Activated CD8-positive, alpha-beta T cell treated with anti-CD3 and anti-CD28 coated beads for 36 hours (primary cell): ENCODE results near the gene PRKG1. TPM values are rescaled to one million over a fixed set of nuclear protein-coding genes. Genes with fewer than 3 reads are reported as not detected.

Source experiments
- ATAC-seq: fragments of 200-7000 bp; cut with Tn5 transposase; one replicate; pipeline ENCODE4 v1.10.0; 2021; ENCODE audit warnings: mild to moderate bottlenecking, moderate library complexity
- CTCF ChIA-PET: fragments of 350-600 bp; sonication (Branson Sonifier 250); formaldehyde crosslinking; loops from one replicate; lab custom pipeline; 2021; ENCODE audit warnings: antibody characterized with exemption; lab: Charles Lee
- POLR2A ChIA-PET: fragments of 350-600 bp; sonication (Branson Sonifier 250); formaldehyde crosslinking; loops from one replicate; lab custom pipeline; 2021; ENCODE audit warnings: antibody characterized with exemption; lab: Charles Lee
- DNase-seq: peaks from one replicate; pipeline ENCODE4 v3.0.0-alpha.2; 2020
- H3K27ac Mint-ChIP-seq: one replicate; pipeline ENCODE4 v1.8.0; 2021; ENCODE audit warnings: mild to moderate bottlenecking, mixed read lengths
- H3K27me3 Mint-ChIP-seq: one replicate; pipeline ENCODE4 v1.8.0; 2021; ENCODE audit warnings: mixed read lengths
- H3K36me3 Mint-ChIP-seq: one replicate; pipeline ENCODE4 v1.8.0; 2021; ENCODE audit warnings: low read depth, mixed read lengths
- H3K4me1 Mint-ChIP-seq: one replicate; pipeline ENCODE4 v1.8.0; 2021; ENCODE audit warnings: low read depth, mixed read lengths
- H3K4me3 Mint-ChIP-seq: one replicate; pipeline ENCODE4 v1.8.0; 2021; ENCODE audit warnings: mild to moderate bottlenecking, moderate library complexity, mixed read lengths
- H3K9me3 Mint-ChIP-seq: one replicate; pipeline ENCODE4 v1.8.0; 2021; ENCODE audit warnings: mixed read lengths
- intact Hi-C: fragments of 100-400 bp; cut with micrococcal nuclease; formaldehyde crosslinking; loops from one replicate; pipeline ENCODE4 v1.10.0; 2022
- total RNA-seq, 2 experiments: library from RNA; stranded (reverse); gene quantifications; one replicate each; pipeline ENCODE4 v1.2.3, GENCODE V29; 2021
- TF ChIP-seq, protein P1 (sequence below): fragments of 200-600 bp; IDR thresholded peaks from one replicate; pipeline ENCODE4 v1.8.0; 2022; ENCODE audit warnings: antibody characterized with exemption, mild to moderate bottlenecking

PRKG1 gene
- total RNA-seq, 2 experiments from 2014 or later, result not detected

DNA sequence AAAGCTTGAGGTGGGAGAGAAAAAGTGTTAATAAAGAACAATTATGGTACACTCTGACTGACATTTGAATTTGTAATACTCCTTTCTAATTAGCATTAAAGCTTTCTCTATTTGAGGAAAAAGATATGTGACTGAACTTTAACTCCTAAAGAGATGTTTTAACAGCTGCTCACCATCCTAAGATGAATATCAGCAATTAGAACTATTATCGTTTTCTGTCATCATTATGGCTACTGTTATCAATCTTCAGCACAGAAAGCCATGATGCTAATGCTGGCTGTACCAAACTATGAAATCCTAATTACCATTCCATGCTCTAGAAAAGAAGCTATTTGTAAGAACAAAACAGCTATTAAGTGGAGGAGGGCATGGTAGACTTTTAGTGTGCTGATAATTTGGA lies 853.9 kb downstream of the PRKG1 start:
- no peak for DNase-seq
- no peaks in the 10 kb centered on the region for H3K4me1 Mint-ChIP-seq
- no peak for ATAC-seq
- intact Hi-C loops, result no loop called here
- TF ChIP-seq, protein P1, sequence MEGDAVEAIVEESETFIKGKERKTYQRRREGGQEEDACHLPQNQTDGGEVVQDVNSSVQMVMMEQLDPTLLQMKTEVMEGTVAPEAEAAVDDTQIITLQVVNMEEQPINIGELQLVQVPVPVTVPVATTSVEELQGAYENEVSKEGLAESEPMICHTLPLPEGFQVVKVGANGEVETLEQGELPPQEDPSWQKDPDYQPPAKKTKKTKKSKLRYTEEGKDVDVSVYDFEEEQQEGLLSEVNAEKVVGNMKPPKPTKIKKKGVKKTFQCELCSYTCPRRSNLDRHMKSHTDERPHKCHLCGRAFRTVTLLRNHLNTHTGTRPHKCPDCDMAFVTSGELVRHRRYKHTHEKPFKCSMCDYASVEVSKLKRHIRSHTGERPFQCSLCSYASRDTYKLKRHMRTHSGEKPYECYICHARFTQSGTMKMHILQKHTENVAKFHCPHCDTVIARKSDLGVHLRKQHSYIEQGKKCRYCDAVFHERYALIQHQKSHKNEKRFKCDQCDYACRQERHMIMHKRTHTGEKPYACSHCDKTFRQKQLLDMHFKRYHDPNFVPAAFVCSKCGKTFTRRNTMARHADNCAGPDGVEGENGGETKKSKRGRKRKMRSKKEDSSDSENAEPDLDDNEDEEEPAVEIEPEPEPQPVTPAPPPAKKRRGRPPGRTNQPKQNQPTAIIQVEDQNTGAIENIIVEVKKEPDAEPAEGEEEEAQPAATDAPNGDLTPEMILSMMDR, result no peak
- POLR2A ChIA-PET, result no interaction called here
- no peaks in the 10 kb centered on the region for H3K27me3 Mint-ChIP-seq
- H3K9me3 Mint-ChIP-seq, result no peaks in the 10 kb centered on the region
- CTCF ChIA-PET, result no interaction called here
- no peaks in the 10 kb centered on the region for H3K36me3 Mint-ChIP-seq
- no peak overlapping the region for H3K4me3 Mint-ChIP-seq
- no peak overlapping the region for H3K27ac Mint-ChIP-seq

DNA sequence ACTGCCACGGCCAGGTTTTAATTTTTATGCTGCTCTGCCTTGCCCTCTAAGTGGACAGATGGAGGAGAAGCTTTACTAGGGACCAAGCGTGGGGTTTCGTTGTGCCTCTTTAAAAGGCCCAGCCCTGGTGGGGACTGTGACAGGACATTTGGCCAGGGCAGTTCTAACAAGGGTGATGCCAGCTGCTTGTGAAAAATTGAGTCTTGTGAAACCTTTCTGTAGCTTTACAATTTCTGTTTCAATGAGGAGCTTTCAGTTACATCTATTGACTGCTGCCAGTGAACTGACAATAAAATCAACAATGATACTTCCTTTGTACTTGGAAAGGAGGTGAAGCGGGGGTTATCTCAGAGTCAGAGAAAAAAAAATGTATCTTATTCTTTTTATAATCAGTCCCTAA lies 858.2 kb downstream of the PRKG1 start:
- no peak overlapping the region for H3K27ac Mint-ChIP-seq

DNA sequence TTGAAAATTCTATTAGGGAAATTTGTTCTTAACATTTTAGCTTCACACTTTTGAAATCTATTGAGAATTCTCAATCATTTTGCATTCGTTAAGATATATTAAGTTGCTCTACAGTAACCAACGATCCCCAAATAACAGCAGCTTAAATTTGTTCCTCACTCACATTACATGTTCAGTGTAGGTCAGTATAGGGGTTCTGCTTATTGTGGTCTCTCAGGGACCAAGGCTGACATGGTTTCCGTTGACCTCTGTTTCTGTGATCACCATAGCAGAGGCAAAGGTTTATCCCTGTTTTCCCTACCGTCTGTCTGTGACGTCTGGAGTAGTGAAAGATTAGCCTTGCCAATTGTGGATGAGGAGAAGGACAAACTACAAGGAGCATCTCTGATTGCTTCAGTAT lies 860.1 kb downstream of the PRKG1 start:
- Mint-ChIP-seq H3K27me3 (no peaks in the 10 kb centered on the region), H3K27ac (no peak overlapping the region), H3K9me3 (no peaks in the 10 kb centered on the region), H3K4me3 (no peak overlapping the region), H3K4me1 (no peaks in the 10 kb centered on the region), H3K36me3 (no peaks in the 10 kb centered on the region)
- ATAC-seq (no peak), DNase-seq (no peak)
- TF ChIP-seq, protein P1, result no peak
- intact Hi-C loops, result no loop called here
- ChIA-PET CTCF (no interaction called here), POLR2A (no interaction called here)

More for the DNA sequence above, 858.2 kb downstream of the PRKG1 start:
- H3K36me3 Mint-ChIP-seq, result no peaks in the 10 kb centered on the region
- no peak overlapping the region for H3K4me3 Mint-ChIP-seq
- no peaks in the 10 kb centered on the region for H3K27me3 Mint-ChIP-seq
- H3K4me1 Mint-ChIP-seq, result no peaks in the 10 kb centered on the region
- H3K9me3 Mint-ChIP-seq, result no peaks in the 10 kb centered on the region
- no peak for DNase-seq
- CTCF ChIA-PET, result no interaction called here
- POLR2A ChIA-PET, result no interaction called here
- ATAC-seq, result no peak
- intact Hi-C loops, result no loop called here
- TF ChIP-seq, protein P1, result no peak

DNA sequence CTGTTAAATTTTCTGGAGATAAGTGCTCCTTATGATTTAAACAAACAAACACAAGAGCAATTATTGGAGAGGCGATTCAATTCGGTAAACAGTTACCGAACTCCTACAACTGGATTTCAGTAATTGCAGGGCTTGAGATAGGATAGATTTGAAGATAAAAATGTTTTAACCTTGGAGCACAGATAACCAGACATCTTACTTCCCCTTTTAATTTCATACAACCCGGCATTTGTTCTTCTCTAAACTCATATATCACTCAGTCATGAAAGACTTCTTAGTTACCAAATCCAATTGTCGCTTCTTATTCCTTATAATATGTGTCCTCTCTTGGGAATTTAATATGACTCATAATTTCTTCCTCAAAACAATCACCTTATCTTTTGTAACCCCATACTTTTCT lies 861.1 kb downstream of the PRKG1 start:
- ATAC-seq (no peak), DNase-seq (no peak)
- Mint-ChIP-seq H3K27me3 (no peaks in the 10 kb centered on the region), H3K36me3 (no peaks in the 10 kb centered on the region), H3K9me3 (no peaks in the 10 kb centered on the region), H3K4me3 (no peak overlapping the region), H3K27ac (no peak overlapping the region), H3K4me1 (no peaks in the 10 kb centered on the region)
- POLR2A ChIA-PET, result no interaction called here
- intact Hi-C loops, result no loop called here
- TF ChIP-seq, protein P1, result no peak
- CTCF ChIA-PET, result no interaction called here

DNA sequence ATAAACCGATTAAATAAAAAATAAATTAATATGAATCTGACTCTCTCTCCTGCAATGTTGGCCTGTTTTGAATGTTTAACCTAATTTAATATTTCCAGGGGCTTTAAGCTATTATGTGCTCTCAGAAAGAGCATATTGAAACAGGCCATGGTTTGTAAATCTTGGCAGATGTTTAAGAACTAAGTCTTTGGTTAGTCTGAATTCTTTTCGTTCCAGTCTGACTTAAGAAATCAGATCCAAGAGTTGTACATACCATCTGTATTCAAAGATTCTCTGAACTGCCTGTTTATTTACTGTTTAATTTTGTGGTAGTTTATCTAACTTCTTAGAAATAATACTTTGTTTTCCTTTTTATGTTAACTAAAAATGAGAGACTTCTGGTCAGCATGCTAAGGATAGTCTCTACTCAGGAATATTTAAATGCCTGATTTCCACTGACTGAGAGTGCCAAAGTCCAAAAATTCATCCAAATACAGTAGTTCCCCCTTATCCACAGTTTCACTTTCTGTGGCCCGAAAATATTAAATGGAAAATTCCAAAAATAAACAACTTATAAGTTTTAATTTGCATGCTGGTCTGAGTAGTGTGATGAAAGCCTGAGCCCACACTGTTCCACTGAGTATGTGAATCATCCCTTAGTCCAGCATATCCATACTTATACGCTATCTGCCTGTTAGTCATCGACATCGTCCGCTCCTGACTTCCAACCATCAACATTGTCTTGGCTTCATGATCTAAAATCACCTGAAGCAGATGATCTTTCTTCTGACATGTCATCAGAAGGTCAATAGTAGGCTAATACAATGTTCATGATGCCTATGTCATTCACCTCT lies 863.2 kb downstream of the PRKG1 start:
- intact Hi-C loops, result no loop called here
- no peaks in the 10 kb centered on the region for H3K36me3 Mint-ChIP-seq
- no peaks in the 10 kb centered on the region for H3K27me3 Mint-ChIP-seq
- TF ChIP-seq, protein P1, result no peak
- CTCF ChIA-PET, result no interaction called here
- DNase-seq, result no peak
- no peak overlapping the region for H3K27ac Mint-ChIP-seq
- ATAC-seq, result no peak
- H3K9me3 Mint-ChIP-seq, result no peaks in the 10 kb centered on the region
- no peaks in the 10 kb centered on the region for H3K4me1 Mint-ChIP-seq
- POLR2A ChIA-PET, result no interaction called here
- no peak overlapping the region for H3K4me3 Mint-ChIP-seq
